ENCODE data around the gene NR5A2.

DNA sequence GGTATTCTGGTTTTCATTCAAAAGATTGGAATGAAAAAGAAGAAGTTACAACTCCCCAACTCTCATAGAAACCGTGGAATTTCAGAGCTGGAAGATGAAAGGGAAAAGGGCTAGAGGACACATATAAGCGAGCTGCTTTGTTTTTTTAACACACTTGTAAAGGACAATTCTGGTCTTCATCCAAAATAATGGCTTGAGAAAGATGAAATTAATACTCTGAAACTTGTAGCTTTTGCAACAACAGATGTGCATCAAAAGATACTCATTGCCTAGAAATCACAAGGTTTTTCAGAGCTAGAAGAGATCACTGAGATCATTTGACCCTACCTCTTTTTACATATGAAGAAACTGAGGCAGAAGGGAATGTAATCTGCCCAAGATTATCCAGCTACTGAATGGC lies 25.6 kb downstream of the NR5A2 start:
- TF ChIP-seq, protein P1, sequence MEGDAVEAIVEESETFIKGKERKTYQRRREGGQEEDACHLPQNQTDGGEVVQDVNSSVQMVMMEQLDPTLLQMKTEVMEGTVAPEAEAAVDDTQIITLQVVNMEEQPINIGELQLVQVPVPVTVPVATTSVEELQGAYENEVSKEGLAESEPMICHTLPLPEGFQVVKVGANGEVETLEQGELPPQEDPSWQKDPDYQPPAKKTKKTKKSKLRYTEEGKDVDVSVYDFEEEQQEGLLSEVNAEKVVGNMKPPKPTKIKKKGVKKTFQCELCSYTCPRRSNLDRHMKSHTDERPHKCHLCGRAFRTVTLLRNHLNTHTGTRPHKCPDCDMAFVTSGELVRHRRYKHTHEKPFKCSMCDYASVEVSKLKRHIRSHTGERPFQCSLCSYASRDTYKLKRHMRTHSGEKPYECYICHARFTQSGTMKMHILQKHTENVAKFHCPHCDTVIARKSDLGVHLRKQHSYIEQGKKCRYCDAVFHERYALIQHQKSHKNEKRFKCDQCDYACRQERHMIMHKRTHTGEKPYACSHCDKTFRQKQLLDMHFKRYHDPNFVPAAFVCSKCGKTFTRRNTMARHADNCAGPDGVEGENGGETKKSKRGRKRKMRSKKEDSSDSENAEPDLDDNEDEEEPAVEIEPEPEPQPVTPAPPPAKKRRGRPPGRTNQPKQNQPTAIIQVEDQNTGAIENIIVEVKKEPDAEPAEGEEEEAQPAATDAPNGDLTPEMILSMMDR (IDR thresholded peaks at IDR 0.05), result no peak
- no peak for TF ChIP-seq EZH2phosphoT487 (IDR thresholded peaks at IDR 0.05)
- no peak for TF ChIP-seq EZH2 (IDR thresholded peaks at IDR 0.05)

Measured in neural progenitor cell (in vitro differentiated cells).